Measurements from ENCODE around the gene AGO3. TPM values are rescaled to one million over a fixed set of nuclear protein-coding genes. Genes with fewer than 3 reads are reported as not detected.
A peak's percentile ranks its signal among the peaks of the same experiment; 100 is the strongest.
"Not testable (repeated sequence)": the region's sequence is repeated elsewhere in the genome, so short reads cannot be mapped to it uniquely, and the experiment has no call there.

AGO3 gene
- total and polyA plus RNA-seq, 8 donors, result 1.9 to 33.8 (median 12.4) TPM

DNA sequence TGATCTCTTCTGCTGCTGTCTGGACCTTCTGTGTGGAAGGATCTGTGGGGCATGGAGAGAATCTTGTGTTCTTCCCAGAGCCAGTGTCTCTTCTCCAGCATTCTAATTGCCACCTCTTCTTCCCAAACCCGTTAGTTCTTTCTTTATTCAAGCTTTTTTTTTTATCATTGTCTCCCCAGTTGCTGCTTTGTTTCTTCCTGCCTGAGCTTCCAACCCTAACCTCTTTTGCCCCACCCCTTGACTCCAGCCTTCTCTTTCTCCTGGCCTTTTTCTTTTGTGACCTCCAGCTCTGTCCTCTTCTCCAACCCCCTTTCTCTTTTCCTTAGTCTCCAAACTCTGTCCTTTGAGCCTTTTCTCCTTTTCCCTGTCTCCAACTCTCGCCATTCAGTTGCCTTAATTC, 43.4 kb upstream of the AGO3 start:
- Histone ChIP-seq H3K27me3 (no peaks in the 10 kb centered on the region), H3K4me3 (no peak overlapping the region), H3K36me3 (peaks cover 21 to 48% (median 43%) of the 10 kb centered on the region in 4 donors), H3K9me3 (no peaks in the 10 kb centered on the region), H3K27ac (peak overlapping the region in 2 of 5 donors; percentile 37 to 60), H3K4me1 (peaks cover 29 to 57% (median 50%) of the 10 kb centered on the region in 4 donors)
- no peak for DNase-seq
- intact Hi-C loops (cut with DNase I; ENCODE audit: low total_unique reads), result no loop called here
- WGBS, 5 donors, result 65 to 77% (median 72%) methylated on average over 2 of the region's 2 CpGs
- TF ChIP-seq POLR2AphosphoS5 (IDR thresholded peaks at IDR 0.05) (no peak), EP300 (IDR thresholded peaks at IDR 0.05) (no peak)
- TF ChIP-seq, protein P1, sequence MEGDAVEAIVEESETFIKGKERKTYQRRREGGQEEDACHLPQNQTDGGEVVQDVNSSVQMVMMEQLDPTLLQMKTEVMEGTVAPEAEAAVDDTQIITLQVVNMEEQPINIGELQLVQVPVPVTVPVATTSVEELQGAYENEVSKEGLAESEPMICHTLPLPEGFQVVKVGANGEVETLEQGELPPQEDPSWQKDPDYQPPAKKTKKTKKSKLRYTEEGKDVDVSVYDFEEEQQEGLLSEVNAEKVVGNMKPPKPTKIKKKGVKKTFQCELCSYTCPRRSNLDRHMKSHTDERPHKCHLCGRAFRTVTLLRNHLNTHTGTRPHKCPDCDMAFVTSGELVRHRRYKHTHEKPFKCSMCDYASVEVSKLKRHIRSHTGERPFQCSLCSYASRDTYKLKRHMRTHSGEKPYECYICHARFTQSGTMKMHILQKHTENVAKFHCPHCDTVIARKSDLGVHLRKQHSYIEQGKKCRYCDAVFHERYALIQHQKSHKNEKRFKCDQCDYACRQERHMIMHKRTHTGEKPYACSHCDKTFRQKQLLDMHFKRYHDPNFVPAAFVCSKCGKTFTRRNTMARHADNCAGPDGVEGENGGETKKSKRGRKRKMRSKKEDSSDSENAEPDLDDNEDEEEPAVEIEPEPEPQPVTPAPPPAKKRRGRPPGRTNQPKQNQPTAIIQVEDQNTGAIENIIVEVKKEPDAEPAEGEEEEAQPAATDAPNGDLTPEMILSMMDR (IDR thresholded peaks at IDR 0.05), result no peak

DNA sequence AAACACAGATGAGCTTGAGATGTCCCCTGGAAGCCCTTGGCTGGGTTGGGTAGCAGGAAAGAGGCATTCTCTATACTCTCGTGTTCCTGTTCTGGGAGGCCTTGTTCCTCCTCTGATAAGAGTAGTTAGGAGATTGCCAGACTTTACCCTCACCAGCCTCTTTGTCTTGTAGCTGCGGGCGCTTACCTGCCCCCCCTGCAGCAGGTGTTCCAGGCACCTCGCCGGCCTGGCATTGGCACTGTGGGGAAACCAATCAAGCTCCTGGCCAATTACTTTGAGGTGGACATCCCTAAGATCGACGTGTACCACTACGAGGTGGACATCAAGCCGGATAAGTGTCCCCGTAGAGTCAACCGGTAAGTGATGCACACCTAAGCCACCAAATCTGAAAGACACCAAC, 42.6 kb upstream of the AGO3 start:
- H3K4me1 ChIP-seq, result peaks cover 29 to 53% (median 46%) of the 10 kb centered on the region in 4 donors
- intact Hi-C loops (cut with DNase I; ENCODE audit: low total_unique reads), result no loop called here
- 55 to 75% (median 61%) methylated on average over 11 of the region's 11 CpGs for WGBS, 5 donors
- H3K27me3 ChIP-seq, result no peaks in the 10 kb centered on the region
- peak in 1 of 3 donors; percentile 23 for TF ChIP-seq POLR2AphosphoS5 (IDR thresholded peaks at IDR 0.05)
- TF ChIP-seq POLR2A (IDR thresholded peaks at IDR 0.05), result no peak
- peak in 1 of 2 donors; percentile 16 for DNase-seq
- H3K4me3 ChIP-seq, result no peak overlapping the region
- H3K27ac ChIP-seq, result peak overlapping the region in 2 of 5 donors; percentile 1 to 18
- H3K9me3 ChIP-seq, result no peaks in the 10 kb centered on the region
- H3K36me3 ChIP-seq, result peaks cover 28 to 56% (median 51%) of the 10 kb centered on the region in 4 donors

DNA sequence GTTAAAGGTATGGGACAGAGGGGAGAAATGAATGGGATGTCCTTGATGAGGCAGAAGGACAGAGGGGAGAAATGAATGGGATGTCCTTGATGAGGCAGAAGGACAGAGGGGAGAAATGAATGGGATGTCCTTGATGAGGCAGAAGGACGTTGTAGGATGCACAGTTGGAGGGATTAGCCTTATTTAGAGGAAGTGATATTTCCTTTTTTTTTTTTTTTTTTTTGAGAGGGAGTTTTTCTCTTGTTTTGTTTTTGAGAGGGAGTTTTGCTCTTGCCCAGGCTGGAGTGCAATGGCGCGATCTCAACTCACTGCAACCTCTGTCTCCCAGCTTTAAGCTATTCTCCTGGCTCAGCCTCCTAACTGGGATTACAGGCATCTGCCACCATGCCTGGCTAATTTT, 41.9 kb upstream of the AGO3 start:
- H3K4me3 ChIP-seq; H3K27ac ChIP-seq; H3K9me3 ChIP-seq; H3K27me3 ChIP-seq; intact Hi-C loops (cut with DNase I; ENCODE audit: low total_unique reads); DNase-seq: not testable (repeated sequence)
- 73 to 91% (median 85%) methylated on average over 3 of the region's 3 CpGs for WGBS, 5 donors
- Histone ChIP-seq H3K36me3 (peaks cover 36 to 63% (median 58%) of the 10 kb centered on the region in 4 donors), H3K4me1 (peaks cover 24 to 48% (median 42%) of the 10 kb centered on the region in 4 donors)

DNA sequence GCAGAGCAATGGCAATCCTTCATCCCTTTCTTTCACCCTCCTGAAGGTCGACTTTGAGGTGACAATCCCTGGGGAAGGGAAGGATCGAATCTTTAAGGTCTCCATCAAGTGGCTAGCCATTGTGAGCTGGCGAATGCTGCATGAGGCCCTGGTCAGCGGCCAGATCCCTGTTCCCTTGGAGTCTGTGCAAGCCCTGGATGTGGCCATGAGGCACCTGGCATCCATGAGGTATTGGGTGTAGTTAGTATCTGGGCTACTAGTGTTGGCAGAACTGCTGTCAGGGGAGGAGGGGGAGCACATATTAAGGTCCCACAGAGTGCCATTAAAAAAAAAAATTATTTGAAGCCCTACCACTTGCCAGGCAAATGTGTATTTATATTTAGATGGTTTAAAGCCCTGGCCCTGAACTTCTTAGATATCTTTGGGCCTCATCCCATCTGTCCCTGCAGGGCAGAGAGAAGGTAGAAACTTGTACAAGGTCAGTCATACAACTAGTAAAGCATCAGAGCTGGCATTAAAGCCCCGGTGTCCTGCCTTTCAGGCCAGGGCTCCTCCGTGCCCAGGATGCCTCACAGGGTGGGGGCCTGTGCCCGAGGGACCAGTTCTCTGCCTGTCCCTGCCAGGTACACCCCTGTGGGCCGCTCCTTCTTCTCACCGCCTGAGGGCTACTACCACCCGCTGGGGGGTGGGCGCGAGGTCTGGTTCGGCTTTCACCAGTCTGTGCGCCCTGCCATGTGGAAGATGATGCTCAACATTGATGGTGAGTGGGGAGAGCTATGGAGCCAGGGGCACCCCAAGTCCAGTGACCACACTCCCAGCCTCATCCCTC, 37.6 kb upstream of the AGO3 start:
- no peaks in the 10 kb centered on the region for H3K27me3 ChIP-seq
- no peaks in the 10 kb centered on the region for H3K9me3 ChIP-seq
- no peak for DNase-seq
- H3K27ac ChIP-seq, result no peak overlapping the region
- 95 to 97% (median 96%) methylated on average over 9 to 14 of the region's 14 CpGs for WGBS, 5 donors
- H3K36me3 ChIP-seq, result peaks cover 59 to 100% (median 99%) of the 10 kb centered on the region in 4 donors
- H3K4me3 ChIP-seq, result no peak overlapping the region
- no peak for TF ChIP-seq POLR2A (IDR thresholded peaks at IDR 0.05)
- no peak for TF ChIP-seq POLR2AphosphoS5 (IDR thresholded peaks at IDR 0.05)
- TF ChIP-seq, protein P1 (IDR thresholded peaks at IDR 0.05), result no peak
- H3K4me1 ChIP-seq, result peaks cover 0 to 5% (median 2%) of the 10 kb centered on the region in 4 donors
- intact Hi-C loops (cut with DNase I; ENCODE audit: low total_unique reads), result no loop called here

DNA sequence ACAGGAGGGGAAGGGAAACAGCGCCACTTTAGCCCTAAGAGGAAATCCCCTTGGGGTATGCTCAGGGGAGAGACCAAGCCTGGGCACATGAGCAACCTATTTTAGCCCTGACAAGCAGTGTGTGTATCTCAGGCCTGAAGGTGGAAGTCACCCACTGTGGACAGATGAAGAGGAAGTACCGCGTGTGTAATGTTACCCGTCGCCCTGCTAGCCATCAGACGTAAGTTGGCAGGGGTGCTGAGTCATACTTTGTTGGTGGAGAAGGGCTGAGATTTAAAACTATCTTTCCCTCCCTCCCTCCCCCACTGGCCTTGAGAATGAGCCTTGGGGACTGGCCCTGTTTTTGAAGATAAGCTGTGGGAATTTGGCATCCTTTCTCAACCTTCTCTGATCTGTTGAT, 36.7 kb upstream of the AGO3 start:
- TF ChIP-seq, protein P1 (IDR thresholded peaks at IDR 0.05), result no peak
- TF ChIP-seq POLR2A (IDR thresholded peaks at IDR 0.05) (no peak), EP300 (IDR thresholded peaks at IDR 0.05) (no peak), POLR2AphosphoS5 (IDR thresholded peaks at IDR 0.05) (no peak)
- WGBS, 5 donors, result 71 to 97% (median 79%) methylated on average over 6 of the region's 6 CpGs
- Histone ChIP-seq H3K27me3 (no peaks in the 10 kb centered on the region), H3K4me3 (no peak overlapping the region), H3K36me3 (peaks cover 59 to 100% (median 99%) of the 10 kb centered on the region in 4 donors), H3K27ac (no peak overlapping the region), H3K4me1 (no peaks in the 10 kb centered on the region), H3K9me3 (no peaks in the 10 kb centered on the region)
- intact Hi-C loops (cut with DNase I; ENCODE audit: low total_unique reads), result no loop called here
- DNase-seq, result peak in 1 of 2 donors; percentile 30
